ENCODE results near the gene GPR153.

The GPR153 gene

DNA sequence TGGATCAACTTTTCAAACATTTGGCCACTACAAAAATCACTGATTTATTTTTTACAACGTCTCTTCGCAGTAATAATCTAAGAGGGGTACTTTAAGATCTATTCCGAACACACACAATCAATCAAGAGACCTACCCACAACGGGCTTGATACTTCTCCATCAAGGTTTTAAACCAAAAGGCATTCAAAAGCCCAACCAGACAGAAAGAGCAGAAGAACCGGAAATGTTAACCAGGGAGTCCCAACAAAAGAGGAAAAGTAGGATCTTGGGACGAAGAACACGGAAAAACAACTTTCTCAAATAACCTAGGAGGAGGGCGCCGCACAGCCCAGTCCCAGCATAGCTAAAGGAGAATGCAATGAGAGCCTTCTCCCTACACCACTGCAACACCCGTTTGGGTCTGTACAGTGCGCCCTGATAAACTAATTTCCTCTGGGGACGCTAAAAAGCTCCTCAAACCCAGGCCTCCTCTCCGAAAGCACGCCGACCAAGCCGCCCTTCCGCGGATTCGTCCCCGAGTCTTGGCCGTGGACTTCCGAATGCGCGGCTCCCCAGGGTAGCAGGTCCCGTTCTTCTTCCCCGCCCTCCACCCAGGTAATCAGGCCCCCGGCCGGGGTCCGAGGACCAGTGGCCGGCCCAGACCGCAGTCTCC, 62.1 kb downstream of the GPR153 start:
- no peak for DNase-seq

DNA sequence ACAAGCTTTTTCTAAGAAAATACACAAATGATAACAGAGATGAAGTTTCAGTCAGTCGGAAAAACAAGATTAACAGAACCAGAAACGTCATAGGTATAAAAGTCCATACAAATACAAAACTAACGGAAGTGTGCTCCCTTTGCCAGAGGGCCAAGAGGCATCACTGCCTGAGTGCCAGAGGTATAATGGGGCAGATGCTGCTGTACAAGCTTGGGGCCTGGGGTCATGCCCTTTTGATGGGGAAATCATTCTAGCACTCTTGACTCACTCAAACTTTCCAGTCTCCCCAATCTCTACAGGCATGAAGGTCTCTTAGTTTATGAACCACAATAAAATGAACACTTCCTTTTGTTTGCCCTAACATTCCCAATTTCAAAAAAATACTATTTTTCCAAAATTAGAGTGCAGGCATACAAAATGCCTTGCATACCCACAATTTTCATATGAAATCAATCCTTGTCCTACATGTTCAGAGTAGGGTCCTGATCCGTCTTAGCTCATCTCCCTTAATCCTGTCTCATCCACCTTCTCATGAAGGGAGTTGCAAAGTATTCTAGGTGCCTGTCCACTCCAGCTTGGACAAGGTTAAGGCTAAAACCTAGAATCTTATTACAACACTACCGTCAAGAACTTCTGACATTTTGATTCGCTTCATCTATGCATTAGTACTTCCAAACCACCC, 63.0 kb downstream of the GPR153 start:
- DNase-seq = no peak
